AML-193 (cell line): ENCODE results near the gene CWC22.
A peak's percentile ranks its signal among the peaks of the same experiment; 100 is the strongest.
"Not testable (repeated sequence)": the region's sequence is repeated elsewhere in the genome, so short reads cannot be mapped to it uniquely, and the experiment has no call there.

Experiments
- DNase-seq, 2 experiments: peaks; one replicate each; lab custom pipeline; 2025; lab: John Stamatoyannopoulos, UW

CWC22 gene

DNA sequence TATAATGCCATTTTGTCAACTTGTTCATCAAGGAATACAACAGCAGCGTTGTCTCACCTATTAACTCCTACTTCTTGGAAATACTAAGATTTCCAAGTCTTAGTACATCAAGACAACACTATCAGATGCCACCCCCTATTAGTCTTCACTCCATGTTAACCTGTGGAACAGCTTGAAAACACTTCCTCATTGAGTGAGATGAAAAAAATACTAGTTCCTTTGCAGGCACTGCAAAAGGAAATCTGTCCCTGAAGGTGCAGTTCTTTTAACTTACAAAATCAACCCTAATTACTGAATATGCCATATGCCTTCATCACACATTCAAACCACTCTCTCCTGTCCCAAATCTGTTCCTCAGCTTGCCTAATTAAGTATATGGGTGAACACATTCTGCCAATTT, 4.0 kb downstream of the CWC22 start:
- peak; percentile 23 to 38 for DNase-seq

DNA sequence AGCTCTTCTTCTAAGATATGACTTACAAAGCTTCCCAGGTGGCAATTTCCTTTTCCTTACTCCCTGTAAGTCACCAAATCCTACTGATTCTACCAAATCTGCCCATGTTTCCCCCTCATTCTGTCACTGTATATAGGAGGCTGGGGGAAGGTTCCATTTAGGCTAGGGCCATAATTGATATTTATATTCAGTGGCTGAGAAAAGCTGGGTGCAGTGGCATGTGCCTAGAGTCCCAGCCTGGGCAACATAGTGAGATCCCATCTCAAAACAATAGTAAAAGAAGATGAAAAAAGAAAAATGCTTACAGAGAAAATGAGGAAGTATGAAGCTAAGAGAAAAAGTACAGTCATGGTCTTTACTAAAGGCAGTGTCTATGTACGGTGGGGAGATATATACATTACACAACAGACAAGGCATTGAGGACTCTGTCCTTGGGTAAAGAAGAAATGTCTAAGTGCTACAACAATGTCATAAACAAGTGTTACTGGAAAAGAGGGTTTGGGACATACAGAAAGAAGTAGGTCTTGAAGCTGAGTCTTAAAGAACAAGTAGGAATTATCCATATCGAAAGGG, 4.8 kb downstream of the CWC22 start:
- peak; percentile 57 to 62 for DNase-seq

DNA sequence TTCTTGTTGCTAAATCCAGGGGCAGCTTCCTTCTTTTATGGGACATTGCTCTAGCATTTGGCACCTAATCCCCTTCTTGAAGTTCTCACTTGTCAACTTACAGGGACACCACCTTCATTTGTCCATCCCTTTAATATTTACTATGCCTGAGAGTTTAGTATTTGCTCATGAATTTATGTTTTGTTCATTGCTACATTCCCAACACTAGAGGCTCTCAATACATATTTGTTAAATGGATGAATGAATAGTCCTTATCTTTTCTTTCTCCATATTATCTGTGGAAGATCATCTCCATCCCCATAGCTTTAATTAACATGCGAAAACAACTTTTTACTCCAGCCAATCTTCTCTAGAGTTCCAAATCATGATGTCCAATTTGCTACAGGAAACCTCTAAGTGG, 5.4 kb downstream of the CWC22 start:
- DNase-seq = peak in 1 of 2 experiments; percentile 4

DNA sequence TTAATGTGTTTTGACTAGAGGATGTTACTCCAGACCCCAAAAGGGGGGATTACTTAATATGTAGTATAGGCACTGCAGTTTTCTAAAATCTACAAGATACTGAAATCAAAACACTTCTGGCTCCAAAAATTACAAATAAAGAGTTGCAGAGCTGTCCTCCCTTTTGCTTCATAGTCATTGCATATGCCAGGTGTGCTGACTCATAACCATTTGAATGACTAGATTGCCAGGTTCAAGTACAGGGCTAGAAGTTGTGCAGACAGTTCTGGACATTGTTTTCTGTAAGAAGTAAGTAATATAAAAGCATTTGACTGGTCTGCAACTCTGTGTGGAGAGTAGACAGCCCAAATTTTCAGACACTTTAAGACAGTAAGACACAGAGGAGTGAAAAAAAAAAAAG, 6.7 kb downstream of the CWC22 start:
- no peak for DNase-seq

DNA sequence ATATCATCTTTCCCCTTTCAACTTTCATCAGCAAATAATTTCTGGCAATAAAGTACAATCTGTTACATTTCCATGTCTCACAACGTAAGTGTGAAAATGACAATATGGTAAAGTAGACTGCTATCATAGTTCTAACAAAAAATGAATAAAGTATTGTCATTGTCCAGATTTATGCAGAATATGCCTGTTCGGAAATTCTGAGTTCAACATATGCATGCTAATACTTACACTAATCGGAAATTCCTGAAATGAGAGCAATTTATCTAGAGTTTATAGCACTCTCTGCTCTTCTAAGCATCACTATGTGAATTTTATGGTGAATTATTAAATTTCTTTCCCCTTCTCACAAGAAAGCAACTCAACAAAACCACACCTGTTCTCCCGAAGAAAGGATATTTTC, 8.1 kb downstream of the CWC22 start:
- no peak for DNase-seq

DNA sequence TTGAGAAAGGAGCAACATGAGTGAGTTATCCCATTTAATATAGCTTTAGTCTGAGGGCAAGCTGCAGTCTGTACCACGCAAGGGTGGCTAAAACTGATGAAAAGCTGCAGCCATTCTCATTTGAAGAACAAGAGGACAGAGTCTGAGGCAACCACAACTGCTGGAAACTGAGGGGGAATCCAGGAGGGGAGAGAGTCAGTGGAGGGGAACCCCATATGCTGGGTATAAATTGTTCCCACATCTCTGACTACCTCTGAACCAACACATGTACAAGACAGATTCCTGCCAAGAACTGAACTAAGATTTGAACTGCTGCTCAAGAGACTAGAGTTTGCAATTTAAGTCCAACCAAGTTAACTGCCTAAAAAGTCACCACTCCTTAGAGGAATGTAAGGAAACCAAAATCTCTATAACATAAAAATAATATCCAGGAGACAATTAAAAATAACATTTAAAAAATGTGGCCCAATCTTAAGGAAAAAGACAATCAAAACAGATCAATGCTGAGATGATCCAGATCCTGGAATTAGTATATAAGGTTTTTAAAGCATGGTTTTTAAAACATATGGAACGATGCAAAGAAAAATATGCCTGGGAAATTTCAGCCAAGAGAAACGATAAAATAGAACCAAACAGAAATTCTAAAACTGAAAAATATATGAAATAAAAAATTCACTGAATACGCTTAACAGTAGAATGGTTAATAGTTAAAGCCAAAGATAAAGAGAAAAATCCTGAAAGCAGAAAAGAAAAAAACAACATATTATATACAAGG, 11.2 kb downstream of the CWC22 start:
- no peak for DNase-seq

DNA sequence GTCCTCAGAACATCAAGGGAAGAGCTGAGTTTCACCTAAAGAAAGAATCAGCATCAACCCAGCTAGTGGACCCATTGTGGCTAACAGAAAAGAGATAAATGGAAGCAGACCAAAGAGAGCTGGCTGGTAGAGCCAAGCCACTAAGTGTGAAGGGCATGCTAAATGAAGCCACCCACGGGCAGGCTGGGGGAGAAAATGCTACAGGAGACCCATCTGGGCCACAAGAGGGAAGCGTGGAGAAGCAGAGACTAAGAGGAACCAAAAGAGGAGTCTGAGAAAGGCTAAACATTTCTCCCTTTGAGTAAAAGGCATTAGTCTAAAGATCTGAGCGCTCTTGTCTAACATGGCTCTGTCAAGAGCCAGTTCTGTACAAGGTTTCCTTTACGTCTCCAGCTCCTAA, 15.8 kb downstream of the CWC22 start:
- DNase-seq = peak; percentile 8 to 23

DNA sequence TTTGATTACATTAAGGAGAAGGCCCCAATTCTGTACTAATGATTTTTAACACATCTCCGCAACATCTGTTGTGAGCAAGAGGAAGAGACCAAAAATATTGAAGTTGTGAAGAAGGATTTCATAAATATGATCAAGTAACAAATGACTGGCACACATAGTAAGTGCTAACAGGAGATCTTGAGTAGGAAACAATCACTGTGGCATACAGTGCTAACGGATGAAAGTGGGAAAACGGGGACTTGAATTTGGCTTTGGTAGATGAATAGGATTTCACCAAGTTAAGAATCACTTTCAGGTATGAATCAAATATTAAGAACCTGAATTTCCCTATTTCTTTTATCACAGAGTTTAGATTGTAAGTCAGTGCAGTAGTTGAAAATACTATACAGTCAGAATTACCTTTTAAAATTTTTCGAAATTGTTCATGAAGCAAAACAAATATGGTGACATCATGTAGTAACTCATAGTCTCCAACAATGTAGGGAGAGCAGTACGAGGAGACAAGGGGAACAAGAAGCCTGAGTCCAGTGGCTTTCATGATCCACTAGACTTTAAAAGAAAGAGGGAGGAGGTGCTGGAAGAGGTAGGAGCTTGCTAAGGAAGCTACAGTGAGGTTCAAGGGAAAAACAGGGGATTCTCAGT, 16.3 kb downstream of the CWC22 start:
- DNase-seq = no peak

DNA sequence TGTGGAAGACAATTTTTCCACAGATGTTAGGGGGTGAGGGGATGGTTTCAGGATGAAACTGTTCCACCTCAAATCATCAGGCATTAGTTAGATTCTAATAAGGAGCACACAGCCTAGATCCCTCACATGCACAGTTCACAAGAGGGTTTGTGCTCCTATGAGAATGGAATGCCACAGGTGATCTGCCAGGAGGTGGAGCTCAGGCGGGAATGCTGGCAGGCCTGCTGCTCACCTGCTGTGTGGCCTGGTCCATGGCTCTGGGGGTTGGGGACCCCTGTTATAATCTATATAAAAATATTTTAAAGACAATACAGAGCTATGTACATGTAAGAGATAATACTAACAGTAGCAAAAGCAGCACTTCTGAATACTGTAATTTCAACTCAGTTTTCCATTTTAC, 19.2 kb downstream of the CWC22 start:
- DNase-seq = no peak

DNA sequence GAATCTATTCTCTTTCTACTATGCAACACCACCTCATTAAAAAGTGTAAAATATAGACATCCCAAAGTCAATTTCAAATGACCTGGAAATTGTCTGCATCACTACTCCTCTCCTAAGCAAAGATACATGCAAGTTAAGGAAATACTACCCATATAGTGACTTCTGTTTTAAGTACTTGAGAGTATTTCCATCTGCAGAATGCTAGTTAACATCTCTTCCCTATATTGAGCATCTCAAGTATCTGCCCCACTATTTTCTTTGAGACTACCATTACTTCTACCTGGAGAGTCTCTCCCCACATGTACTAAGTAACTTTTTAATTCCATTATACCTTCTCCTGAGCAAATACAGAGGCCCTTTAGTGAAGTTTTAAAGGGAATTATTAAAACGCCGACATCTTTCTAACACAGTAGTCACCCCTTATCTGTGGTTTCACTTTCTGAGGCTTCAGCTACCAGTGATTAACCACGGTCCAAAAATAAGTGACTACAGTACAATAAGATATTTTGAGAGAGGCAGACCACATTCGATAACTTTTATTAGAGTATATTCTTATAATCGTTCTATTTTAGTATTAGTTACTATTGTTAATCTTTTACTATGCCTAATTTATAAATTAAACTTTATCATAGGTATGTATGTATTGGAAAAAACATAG, 21.8 kb downstream of the CWC22 start:
- DNase-seq = no peak

DNA sequence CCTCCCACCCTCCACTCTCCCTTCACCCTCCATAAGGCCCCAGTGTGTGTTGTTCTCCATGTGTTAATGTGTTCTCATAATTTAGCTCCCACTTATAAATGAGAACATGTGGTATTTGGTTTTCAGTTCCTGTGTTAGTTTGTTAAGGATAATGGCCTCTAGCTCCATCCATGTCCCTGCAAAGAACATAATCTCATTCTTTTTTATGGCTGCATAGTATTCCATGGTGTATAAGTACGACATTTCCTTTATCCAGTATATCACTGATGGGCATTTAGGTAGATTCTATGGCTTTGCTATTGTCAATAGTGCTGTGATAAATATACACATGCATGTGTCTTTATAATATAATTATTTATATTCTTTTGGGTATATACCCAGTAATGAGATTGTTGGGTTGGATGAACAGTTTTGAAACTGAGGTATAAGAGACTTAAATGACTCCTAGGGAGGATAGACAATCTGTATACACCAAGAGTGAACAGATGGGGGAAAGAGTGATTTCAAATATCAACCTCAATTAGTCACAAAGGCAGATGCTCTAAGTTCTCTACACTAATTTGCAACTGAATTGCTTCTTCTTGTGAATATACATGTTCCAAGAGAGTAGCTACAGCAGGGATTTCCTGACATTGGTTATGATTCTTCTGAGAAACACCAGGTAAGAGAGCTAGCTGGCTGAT, 23.7 kb downstream of the CWC22 start:
- no peak for DNase-seq

DNA sequence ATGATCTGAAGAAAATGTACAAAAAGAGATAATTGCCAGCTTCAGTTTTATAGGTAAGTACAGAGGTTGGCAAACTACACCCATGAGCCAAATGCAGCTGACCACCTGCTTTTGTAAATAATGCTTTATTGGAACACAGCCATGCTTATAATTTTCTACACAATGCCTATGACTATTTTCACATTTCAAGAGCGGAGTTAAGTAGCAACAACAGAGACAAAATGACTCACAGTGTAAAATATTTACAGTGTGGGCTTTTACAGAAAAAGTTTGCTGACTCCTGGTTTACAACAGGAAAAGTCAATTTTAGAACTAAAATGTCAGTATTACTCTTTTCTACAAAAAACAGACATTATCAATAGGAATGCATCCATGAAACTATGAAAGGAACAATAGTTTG, 26.0 kb downstream of the CWC22 start:
- DNase-seq = no peak

DNA sequence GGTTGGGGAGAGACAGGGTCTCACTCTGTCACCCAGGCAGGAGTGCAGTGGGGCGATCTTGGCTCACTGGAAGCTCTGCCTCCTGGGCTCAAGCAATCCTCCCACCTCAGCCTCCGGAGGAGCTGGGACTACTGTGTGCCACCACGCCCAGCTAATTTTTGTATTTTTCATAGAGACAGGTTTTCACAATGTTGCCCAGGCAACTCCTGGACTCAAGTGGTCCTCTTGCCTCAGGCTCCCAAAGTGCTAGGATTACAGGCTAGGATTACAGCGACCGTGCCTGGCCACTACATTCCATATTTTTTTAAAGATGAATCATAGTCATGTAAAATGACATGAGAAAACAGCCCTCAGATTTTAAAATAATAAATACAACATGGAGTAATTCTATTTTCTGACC, 32.3 kb downstream of the CWC22 start:
- DNase-seq = no peak

DNA sequence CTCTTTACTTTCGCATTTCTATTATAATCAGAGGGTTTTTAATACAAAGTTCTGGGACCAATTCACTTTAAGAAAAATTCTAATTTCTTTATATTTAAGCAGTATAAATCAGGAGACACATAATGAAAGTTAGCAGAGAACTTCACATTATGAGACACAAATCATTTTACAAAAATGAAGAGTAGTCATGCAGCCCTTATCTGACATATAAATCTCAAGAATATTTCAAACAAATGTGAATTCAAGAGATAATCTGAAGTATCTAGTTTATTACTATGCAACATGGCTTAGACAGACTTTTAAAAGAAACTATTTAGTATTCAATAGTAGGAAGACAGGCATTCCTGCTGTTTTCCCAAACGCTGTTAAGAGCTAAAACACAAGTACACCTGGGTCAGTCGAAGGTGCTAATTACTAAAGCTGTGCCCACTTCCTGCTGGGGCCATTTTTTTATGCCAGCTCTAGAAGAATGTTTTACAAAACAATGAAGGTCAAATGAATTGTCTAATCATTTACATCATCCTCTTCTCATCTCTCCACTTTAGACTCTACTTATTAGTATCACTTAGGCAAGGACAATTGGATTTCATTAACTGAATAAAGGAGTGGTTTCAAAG, 40.2 kb downstream of the CWC22 start:
- DNase-seq = no peak

DNA sequence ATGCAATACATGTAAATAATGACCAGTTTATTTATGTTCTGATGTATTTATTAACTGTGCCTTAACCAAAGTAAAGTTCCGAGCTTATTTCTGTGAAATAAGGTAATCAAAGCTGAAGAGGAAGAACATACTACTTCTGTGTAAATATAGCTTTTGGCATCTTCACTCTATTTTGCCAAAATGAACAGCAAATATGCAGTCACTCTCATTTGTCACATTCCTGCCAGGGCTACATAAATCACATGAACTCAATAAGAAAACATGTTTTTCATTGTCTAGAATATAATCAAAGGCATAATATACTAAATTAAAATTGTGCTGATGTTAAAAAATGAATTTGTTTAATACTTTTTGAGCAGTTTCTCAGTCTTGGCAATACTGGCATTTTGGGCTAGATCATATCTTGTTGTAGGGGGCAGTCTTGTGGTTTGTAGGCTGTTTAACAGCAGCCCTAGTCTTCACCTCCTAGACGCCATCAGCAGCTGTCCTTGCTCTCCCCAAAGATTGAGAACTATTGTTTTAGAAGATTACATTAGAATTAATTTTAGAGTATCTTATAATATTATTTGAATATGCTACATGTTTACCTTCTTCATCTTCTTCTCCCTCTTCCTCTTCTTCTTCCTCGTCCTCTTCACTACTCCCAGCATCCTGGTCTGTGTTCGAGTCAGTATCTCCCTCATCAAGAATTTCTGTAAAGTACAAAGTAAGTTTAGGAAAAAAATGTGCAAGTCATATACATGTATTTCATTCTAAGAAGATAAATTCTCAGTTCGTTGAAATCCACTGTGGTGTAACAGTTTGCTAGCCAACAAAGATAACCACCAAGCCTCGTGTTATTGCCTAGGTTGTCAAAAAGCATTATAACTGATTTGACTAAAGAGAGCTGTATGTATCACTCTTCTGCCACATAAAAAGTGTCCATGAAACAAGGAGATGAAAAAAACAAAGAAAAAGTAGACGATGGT, 41.5 kb downstream of the CWC22 start:
- no peak for DNase-seq

DNA sequence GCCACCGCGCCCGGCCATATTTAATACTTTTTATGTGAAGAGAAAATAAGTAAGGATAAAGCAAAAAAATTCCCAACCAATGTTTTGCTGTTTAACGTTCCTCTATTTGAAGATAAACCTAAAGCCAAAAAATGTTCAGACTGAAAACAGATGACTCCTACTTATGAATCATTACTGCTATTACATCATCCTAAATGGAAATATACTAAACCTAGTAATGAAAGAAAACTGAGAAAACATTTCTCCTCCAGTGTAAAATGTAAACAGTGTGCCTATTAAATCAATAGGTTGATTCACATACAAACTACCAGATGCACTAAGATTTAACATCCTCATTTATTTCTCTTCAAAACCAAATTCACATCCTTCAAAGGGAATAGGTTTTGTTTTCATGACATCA, 43.5 kb downstream of the CWC22 start:
- DNase-seq = no peak

DNA sequence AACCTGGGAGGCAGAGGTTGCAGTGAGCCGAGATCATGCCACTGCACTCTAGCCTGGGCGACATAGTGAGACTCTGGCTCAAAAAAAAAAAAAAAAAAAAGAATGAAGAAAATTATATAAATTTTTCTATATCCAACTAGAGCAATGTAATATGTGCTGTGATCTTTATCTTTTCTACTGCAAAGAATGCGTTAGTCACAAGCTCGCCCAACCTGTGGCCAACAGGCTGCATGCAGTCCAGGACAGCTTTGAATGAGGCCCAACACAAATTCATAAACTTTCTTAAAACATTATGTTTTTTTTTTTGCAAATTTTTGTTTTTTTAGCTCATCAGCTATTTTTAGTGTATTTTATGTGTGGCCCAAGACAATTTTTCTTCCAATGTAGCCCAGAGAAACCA, 48.8 kb downstream of the CWC22 start:
- not testable (repeated sequence) for DNase-seq

DNA sequence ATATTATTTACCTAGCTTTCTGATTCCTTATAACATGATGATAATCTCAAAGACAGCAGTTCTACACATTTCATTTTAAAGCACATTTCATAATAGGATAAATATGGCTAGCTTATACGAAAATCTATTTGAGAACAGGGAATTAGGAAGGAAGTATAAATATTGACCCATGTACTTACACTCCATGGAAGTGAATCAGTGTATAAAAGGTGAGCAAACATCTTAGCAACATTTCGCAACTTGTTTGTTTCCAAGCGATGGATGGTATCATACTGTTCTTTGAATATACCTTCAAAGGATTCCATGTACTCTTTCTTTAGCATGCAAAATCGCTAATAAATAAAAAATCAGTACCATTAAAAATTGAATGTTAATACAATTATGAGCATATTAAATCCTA, 53.1 kb downstream of the CWC22 start:
- no peak for DNase-seq

DNA sequence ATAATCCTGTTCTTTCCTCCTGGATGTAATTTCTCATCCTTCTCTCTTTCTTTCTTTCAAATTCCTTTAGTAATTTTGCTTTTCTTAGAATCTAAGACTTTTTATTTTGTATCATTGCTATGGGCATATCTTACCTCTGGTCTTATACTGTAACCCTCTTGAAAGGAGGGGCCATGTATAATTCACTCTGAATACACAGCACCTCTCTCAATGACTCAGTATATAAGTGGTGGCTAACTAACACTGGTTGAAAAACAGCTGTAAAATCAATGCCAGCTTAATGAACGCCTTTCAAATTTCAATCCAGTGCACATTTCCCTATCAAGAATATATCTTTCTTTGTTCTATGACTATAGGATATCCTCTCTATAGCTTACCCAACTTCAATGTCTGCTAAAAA, 53.7 kb downstream of the CWC22 start:
- no peak for DNase-seq

DNA sequence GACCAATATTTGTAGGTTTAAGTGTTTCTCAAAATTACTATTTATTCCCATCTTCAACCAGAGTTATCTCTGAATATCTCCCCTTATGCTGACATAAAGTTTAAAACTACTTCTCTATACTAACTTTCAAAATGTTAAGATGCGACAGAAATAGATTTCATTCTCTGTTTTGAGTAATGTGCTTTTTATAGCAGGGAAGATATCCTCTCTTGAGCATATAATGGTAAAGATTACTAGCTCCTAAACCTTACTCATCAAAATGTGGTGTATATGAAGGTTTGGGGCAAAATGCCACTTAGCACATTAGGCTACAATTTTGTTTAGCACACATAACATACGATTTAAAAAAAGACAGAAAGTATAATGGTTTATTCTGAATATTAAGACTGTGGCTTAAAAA, 54.4 kb downstream of the CWC22 start:
- no peak for DNase-seq

DNA sequence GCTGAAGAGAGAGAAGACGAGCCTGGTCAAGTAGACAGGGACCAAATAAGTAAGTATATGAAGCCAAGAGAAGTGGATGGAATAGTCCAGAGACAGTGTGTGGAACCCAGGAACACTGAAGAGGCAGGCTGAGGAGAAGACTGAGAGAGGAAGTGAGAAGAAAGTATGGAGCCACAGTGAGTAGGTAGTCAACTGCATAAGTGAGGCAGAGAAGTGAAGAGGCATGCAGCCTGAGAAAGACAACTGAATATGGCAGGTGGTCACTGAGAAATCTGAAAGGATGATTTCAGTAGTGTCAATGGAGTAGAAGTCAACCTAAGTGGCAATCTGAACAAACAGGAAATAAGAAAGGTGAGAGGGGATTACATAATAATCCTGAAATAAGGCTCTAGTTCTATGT, 55.4 kb downstream of the CWC22 start:
- no peak for DNase-seq
